Nucleus accumbens (tissue), 56 donors: ENCODE data around the gene SNAP23.
"Not testable (repeated sequence)": the region's sequence is repeated elsewhere in the genome, so short reads cannot be mapped to it uniquely, and the experiment has no call there.

ENCODE experiments used
- DNase-seq, 56 donors: peaks; one replicate each; lab custom pipeline; 2025; lab: John Stamatoyannopoulos, UW

The SNAP23 gene

GRCh38 chr15:42553554-42553953 lies 58.1 kb downstream of the SNAP23 start:
- DNase-seq: no peak

DNA sequence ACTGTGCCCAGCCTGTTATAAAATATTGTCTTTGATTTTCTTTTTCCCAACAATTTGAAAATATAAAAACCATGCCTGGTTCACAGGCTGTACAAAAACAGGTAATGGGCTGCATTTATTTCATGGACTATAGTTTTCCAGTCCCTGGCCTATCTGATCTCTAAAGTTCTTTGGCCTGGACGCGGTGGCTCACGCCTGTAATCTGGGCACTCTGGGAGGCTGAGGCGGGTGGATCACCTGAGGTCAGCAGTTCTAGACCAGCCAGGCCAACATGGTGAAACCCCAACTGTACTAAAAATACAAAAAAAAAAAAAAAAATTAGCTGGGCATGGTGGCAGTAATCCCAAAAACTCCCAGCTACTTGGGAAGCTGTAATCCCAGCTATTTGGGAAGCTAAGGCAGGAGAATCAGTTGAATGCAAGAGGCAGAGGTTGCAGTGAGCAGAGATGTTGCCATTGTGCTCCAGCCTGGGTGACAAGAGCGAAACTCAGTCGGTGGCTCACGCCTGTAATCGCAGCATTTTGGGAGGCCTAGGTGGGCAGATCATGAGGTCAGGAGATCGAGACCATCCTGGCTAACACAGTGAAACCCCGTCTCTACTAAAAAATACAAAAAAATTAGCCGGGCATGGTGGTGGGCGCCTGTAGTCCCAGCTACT lies 61.2 kb downstream of the SNAP23 start:
- not testable (repeated sequence) for DNase-seq

- DNase-seq: no peak
Observed at GRCh38 chr15:42558739-42559138, 63.3 kb downstream of the SNAP23 start.

DNA sequence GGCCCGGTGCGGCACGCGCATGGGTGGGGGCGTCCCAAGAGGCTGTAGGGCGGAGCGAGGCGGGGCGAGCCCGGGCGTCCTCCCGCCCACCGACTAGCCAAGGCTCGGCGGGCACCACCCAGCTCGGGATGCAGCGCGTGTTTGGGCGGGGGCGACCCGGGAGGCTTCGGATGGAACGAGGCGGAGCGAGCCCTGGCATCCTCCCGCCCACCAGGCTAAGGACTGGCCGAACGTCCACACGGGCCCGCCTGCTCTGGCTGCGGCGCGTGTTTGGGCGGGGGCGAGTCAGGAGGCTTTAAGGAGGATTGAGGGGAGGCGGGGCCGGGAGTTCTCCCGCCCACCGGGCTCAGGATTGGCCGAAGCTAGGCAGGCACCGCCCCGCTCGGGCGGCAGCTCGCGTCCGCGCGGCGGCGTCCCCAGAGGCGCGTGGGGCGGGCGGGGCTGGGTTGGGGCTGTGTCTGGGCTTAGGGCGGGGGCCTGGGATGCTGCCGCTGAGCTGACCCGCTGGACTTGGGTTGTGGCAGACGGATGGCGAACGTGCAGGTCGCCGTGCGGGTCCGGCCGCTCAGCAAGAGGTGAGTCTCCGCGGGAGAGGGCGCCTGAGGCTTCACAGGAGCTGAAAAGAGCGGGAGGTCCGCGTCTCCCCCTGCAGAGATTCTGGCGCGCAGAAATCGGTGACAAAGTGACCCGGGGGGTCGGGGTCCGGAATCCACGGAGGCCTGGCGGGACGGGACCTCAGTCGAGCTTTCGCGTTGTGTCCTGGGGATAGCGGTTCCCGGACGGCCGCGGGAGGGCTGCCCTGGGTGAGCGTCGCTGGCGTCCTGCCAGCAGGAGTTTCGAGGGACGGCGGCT lies 80.0 kb downstream of the SNAP23 start, which contains the start of gene STARD9:
Gene STARD9 (plus strand): TSS at position 419 of the 852 bp plus-strand sequence. CDS start 110 bp downstream, at position 529.
- DNase-seq: peak; percentile 80 to 99 (median 97)

- peak in 1 of 56 donors; percentile 38 for DNase-seq
Observed at GRCh38 chr15:42576040-42576594, 80.7 kb downstream of the SNAP23 start.

DNA sequence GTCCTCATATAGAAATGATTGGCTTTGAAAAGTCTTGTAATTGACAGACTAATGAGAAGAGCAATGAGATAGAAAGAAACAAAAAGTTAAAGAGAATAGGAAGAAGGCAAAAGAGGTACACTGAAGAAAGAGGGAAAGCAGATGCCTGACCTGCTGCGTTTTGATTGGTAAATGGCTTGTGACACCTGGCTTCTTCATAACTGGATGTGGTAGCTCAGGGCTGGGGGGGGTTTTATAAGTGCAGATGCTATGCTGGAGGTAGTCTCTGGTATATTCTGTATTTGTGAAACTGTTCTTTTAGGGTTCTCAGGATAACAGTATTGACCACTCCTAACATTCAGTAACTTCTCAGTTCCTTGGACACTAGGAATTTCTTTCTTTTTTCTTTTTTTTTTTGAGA lies 81.3 kb downstream of the SNAP23 start:
- no peak for DNase-seq

GRCh38 chr15:42577514-42578031 lies 82.1 kb downstream of the SNAP23 start:
- DNase-seq: no peak

GRCh38 chr15:42578984-42579537 lies 83.6 kb downstream of the SNAP23 start:
- no peak for DNase-seq

- peak in 55 of 56 donors; percentile 14 to 89 (median 74) for DNase-seq
Observed at GRCh38 chr15:42581272-42581730, 85.9 kb downstream of the SNAP23 start.
